HepG2 (cell line): ENCODE results near the gene MAP2K1. TPM values are rescaled to one million over a fixed set of nuclear protein-coding genes. Genes with fewer than 3 reads are reported as not detected.

Source experiments
- HNRNPUL1 ChIP-seq: fragments of 200-400 bp; formaldehyde crosslinking; IDR thresholded peaks from 2 replicates; pipeline ENCODE4 v1.6.1; 2017; ENCODE audit warnings: low read depth, mild to moderate bottlenecking, low read length, moderate library complexity
- KLF12 ChIP-seq: sonication (generic); formaldehyde crosslinking; IDR thresholded peaks from 2 replicates; pipeline ENCODE4 v1.4.0; 2020; ENCODE audit warnings: missing genetic modification reagents, borderline replicate concordance
- NBN ChIP-seq: fragments of 450-650 bp; conservative IDR thresholded peaks from 2 replicates; pipeline ENCODE4 v1.6.1; 2017
- NRL ChIP-seq: sonication (generic); formaldehyde crosslinking; IDR thresholded peaks from 2 replicates; pipeline ENCODE4 v1.5.0; 2020; ENCODE audit warnings: missing genetic modification reagents, mild to moderate bottlenecking, moderate library complexity, borderline replicate concordance
- POLR2AphosphoS5 ChIP-seq: IDR thresholded peaks from 2 replicates; pipeline ENCODE4 v1.6.1; 2012; ENCODE audit warnings: low read depth, low read length
- RFX1 ChIP-seq: fragments of 450-650 bp; IDR thresholded peaks from 2 replicates; pipeline ENCODE4 v1.6.1; 2017
- RNF2 ChIP-seq: fragments of 450-650 bp; conservative IDR thresholded peaks from 2 replicates; pipeline ENCODE4 v1.6.1; 2016; ENCODE audit warnings: low read depth
- SP1 ChIP-seq, 2 experiments: fragments of 450-650 bp in 1 of 2; sonication (generic) in 1 of 2; formaldehyde crosslinking in 1 of 2; IDR thresholded peaks; 2 replicates each; pipeline versions ENCODE4 v1.4.0 to v1.6.1; 2016 to 2020; ENCODE audit warnings: missing genetic modification reagents in 1 of 2
- TOPORS ChIP-seq: sonication (generic); formaldehyde crosslinking; IDR thresholded peaks from 2 replicates; pipeline ENCODE4 v1.8.0; 2023; ENCODE audit warnings: mild to moderate bottlenecking, missing genetic modification reagents
- ZBTB20 ChIP-seq: sonication (generic); formaldehyde crosslinking; IDR thresholded peaks from 2 replicates; pipeline ENCODE4 v1.8.1; 2023; ENCODE audit warnings: missing genetic modification reagents, low read depth, mild to moderate bottlenecking, borderline replicate concordance
- ZFP36 ChIP-seq: fragments of 150-350 bp; IDR thresholded peaks from 2 replicates; pipeline ENCODE4 v1.6.1; 2018; ENCODE audit warnings: borderline replicate concordance, low read length, low read depth; ENCODE audit not compliant: partially characterized antibody
- ZFP82 ChIP-seq: sonication (generic); formaldehyde crosslinking; IDR thresholded peaks from 2 replicates; pipeline ENCODE4 v1.5.1; 2020; ENCODE audit warnings: mild to moderate bottlenecking, missing genetic modification reagents, borderline replicate concordance
- ZNF263 ChIP-seq: sonication (generic); formaldehyde crosslinking; IDR thresholded peaks from 2 replicates; pipeline ENCODE4 v1.4.0; 2020; ENCODE audit warnings: missing genetic modification reagents
- ZNF276 ChIP-seq: sonication (generic); formaldehyde crosslinking; IDR thresholded peaks from 2 replicates; pipeline ENCODE4 v1.4.0; 2020; ENCODE audit warnings: mild to moderate bottlenecking, low read depth, missing genetic modification reagents
- ZNF564 ChIP-seq: sonication (generic); formaldehyde crosslinking; IDR thresholded peaks from 2 replicates; pipeline ENCODE4 v1.8.1; 2023; ENCODE audit warnings: mild to moderate bottlenecking, missing genetic modification reagents
- ZNF761 ChIP-seq: sonication (generic); formaldehyde crosslinking; conservative IDR thresholded peaks from 2 replicates; pipeline ENCODE4 v1.4.0; 2020; ENCODE audit warnings: mild to moderate bottlenecking, missing genetic modification reagents
- polyA plus RNA-seq, 8 experiments: library from polyadenylated mRNA; depleted of rRNA in 3 of 8; stranded (reverse) in 7 of 8; unstranded in 1 of 8; fragments of >200 nt; fragmentation: Illumina TruSeq in 4 of 8; extraction: Trizol in 4 of 8; gene quantifications; 2 replicates each; pipeline versions ENCODE4 v1.2.1 to v1.2.3, GENCODE V29; 2011 to 2016; ENCODE audit warnings: low read depth in 4 of 8, missing spikeins in 1 of 8, mixed read lengths in 1 of 8; ENCODE audit not compliant: insufficient read depth in 1 of 8
- total RNA-seq, 5 experiments: library from RNA; depleted of rRNA; stranded (reverse); fragments of >200 nt; fragmentation: Illumina TruSeq; extraction: Trizol; gene quantifications; 2 replicates each; pipeline ENCODE4 v1.2.3, GENCODE V29; 2016; ENCODE audit warnings: low read depth in 1 of 5
- TF ChIP-seq, protein P1 (sequence below): IDR thresholded peaks from 2 replicates; pipeline ENCODE4 v1.6.1; 2016
- TF ChIP-seq, protein P2 (sequence below): sonication (generic); formaldehyde crosslinking; IDR thresholded peaks from 2 replicates; pipeline ENCODE4 v1.4.0; 2020; ENCODE audit warnings: missing genetic modification reagents

MAP2K1 gene
- total and polyA plus RNA-seq, 2 of the 13 experiments (the other 11 are each of a cell fraction or from before 2014, with no cell fraction given) = 24.1 to 49.2 TPM

- TF ChIP-seq ZNF276 (CRISPR knock-in tag) = peak; percentile 94
- no peak for TF ChIP-seq NBN
- peak; percentile 50; the same call in 1 of the 2 replicates for TF ChIP-seq SP1 (IDR thresholded peaks at IDR 0.05)
- TF ChIP-seq SP1 (CRISPR knock-in tag; IDR thresholded peaks at IDR 0.05) = peak; percentile 71
- TF ChIP-seq HNRNPUL1 = no peak
- TF ChIP-seq TOPORS = peak; percentile 85
- TF ChIP-seq, protein P1, sequence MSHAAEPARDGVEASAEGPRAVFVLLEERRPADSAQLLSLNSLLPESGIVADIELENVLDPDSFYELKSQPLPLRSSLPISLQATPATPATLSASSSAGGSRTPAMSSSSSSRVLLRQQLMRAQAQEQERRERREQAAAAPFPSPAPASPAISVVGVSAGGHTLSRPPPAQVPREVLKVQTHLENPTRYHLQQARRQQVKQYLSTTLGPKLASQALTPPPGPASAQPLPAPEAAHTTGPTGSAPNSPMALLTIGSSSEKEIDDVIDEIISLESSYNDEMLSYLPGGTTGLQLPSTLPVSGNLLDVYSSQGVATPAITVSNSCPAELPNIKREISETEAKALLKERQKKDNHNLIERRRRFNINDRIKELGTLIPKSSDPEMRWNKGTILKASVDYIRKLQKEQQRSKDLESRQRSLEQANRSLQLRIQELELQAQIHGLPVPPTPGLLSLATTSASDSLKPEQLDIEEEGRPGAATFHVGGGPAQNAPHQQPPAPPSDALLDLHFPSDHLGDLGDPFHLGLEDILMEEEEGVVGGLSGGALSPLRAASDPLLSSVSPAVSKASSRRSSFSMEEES = peak; percentile 60
- no peak; the same call in 1 of the 2 replicates for TF ChIP-seq KLF12 (CRISPR knock-in tag)
- peak; percentile 82 for TF ChIP-seq NRL (CRISPR knock-in tag)
- TF ChIP-seq RNF2 = peak; percentile 56; the same call in 1 of the 2 replicates
- no peak for TF ChIP-seq ZNF263
- TF ChIP-seq ZNF564 = peak; percentile 85; the same call in 1 of the 2 replicates
- TF ChIP-seq RFX1 = no peak
- TF ChIP-seq ZBTB20 (CRISPR knock-in tag) = peak; percentile 48; the same call in 1 of the 2 replicates
- TF ChIP-seq POLR2AphosphoS5 = peak; percentile 87
- TF ChIP-seq ZNF761 (CRISPR knock-in tag) = peak; percentile 83; the same call in 1 of the 2 replicates
- TF ChIP-seq, protein P2, sequence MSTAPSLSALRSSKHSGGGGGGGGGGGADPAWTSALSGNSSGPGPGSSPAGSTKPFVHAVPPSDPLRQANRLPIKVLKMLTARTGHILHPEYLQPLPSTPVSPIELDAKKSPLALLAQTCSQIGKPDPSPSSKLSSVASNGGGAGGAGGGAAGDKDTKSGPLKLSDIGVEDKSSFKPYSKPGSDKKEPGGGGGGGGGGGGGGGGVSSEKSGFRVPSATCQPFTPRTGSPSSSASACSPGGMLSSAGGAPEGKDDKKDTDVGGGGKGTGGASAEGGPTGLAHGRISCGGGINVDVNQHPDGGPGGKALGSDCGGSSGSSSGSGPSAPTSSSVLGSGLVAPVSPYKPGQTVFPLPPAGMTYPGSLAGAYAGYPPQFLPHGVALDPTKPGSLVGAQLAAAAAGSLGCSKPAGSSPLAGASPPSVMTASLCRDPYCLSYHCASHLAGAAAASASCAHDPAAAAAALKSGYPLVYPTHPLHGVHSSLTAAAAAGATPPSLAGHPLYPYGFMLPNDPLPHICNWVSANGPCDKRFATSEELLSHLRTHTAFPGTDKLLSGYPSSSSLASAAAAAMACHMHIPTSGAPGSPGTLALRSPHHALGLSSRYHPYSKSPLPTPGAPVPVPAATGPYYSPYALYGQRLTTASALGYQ (CRISPR knock-in tag) = peak; percentile 72; the same call in 1 of the 2 replicates
- TF ChIP-seq ZFP82 (CRISPR knock-in tag) = 0 out of 2 replicates have a peak, but pooled peaks have one; percentile 47
- no peak for TF ChIP-seq ZFP36
Measured at GRCh38 chr15:66356359-66357236, 30.1 kb upstream of the MAP2K1 start, which contains the start of gene TIPIN (continued).
